Right kidney (tissue), 1 donor: ENCODE measurements around the gene LARGE2.

Source experiments
- DNase-seq: peaks from one replicate; pipeline ENCODE4 v3.0.0-alpha.2; 2016

LARGE2 gene

DNA sequence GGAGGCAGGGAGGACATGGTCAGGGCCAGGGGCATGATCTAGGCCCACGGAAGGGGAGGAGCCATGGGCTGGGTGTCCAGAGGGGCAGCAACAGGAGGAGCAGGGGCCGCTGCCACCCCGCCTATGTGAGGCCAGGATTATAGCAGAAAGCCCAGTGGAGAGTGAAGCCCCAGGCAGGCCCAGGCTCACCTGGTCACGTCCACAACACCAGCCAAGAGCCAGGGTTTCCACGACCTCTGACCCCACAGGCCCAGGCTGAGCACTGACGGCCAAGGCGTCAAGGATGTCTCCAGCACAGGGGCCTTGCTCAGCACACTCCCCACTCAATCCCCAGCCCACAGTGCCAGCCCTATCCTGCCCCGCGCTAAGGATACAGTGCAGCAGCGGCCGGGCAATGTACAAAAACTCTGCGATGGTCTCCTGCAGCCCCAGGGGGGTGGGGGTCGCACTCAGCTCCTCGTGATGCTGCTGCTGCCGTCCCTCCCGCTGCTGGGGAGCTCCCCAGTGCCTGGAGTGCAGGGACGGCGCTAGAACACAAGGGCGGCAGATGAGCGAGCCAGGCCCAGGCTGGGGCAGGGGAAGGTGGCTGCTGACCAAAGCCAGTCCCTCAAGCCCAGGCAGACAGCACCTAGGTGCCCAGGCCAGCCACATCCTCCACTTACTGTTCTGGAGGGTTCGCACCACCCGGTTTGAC, 8.4 kb upstream of the LARGE2 start:
- DNase-seq: no peak

DNA sequence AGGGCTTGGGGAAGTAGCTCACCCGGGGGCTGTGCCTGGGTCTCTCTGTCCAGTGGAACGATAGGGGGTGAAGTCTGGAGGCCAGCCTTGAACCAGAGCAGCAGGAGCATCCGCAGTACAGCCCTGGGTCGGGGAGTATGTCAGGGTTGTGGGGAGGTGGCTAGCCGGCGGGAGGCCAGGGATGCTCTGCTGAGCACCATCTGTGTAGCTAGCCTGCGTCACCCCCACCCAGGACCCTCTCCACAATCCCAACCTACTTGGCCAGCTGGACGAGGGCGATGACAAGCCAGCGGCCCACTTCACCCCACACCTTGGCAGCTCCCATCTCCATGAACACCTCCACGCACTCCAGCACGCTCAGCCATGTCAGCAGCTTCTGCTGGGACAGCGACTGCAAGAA, 7.0 kb upstream of the LARGE2 start:
- no peak for DNase-seq

DNA sequence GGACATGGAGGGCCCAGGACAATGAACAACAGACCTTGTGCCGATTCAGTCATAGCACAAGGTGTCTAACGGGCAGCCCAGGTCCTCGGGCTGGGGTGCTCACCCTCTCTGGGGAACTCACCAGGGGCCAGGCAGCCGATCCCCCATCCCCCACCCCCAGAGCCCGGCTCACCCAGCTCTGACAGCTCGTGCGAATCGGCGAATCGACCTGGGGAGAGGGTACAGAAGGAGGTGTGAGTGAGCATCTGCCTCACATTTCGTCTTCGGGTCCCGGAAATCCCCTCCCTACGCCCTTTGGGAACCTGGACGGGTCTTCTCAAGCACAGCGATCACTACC, 5.2 kb upstream of the LARGE2 start:
- no peak for DNase-seq

DNA sequence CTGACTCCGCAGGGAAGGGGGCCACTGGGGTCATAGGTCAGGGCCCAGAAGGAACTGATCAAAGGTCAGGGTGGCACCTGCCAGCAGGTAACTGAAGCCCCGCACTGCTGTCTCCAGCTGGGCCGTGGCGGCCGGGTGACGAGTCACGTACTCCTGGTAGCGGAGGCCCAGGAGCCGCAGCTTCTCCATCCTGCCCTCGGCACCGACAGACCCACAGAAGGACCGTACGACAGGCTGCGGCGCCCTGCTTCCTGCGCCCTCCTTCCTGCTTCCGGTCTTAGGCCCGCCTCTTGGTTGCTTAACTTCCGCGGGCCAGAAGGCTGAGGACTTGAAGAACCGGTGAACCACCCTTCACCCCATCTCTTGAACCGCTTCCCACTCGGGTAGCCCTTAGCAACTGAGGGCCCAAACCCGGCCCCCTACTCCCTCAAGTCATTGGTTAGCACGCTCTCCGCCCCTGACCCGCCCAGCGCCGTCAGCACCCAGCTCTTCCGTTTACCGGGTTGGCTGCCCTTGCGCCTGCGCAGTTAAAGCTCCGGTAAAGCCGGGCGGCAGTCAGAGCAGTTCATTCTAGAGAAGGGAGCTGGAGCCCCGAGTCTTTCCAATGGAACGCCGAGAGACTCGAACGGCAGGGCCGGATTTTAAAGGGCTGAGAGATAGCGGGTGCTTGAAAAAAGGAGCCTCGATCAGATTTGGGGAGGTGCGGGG, 4.7 kb upstream of the LARGE2 start, which contains the start of gene PEX16:
Gene PEX16 (minus strand): TSS at position 255 of the 708 bp plus-strand sequence. CDS start 66 bp downstream, at position 189.
- peak; percentile 91 for DNase-seq

DNA sequence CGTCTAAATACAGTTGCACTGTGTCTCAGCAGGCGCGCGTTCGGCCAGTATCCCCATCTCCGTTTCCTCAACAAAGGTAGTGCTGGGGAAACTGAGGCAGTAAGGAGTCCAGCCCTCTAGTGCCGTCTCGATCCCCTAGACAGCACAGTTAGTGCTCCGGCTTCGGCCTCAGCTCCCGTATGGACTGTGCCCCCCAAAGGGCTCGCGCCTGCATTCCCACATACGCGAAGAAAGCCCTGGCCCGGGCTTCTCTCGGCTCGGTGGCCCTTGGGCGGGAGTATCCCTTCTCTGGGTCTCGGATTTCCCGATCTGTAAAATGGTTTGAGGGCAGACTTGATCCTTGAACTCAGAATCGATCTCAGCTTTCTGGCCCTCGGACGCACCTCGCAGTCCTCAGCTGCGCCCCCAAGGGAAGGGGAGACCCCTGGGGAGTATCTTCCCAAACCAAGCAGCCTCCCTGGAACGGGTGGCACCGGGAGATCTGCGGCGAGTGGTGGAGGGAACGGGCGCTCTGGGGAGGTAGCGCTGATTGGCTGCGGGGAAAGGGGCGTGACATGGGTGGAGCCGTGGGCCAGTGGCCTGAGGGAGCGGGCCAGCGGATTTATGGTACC, 4.0 kb upstream of the LARGE2 start:
- peak; percentile 67 for DNase-seq

DNA sequence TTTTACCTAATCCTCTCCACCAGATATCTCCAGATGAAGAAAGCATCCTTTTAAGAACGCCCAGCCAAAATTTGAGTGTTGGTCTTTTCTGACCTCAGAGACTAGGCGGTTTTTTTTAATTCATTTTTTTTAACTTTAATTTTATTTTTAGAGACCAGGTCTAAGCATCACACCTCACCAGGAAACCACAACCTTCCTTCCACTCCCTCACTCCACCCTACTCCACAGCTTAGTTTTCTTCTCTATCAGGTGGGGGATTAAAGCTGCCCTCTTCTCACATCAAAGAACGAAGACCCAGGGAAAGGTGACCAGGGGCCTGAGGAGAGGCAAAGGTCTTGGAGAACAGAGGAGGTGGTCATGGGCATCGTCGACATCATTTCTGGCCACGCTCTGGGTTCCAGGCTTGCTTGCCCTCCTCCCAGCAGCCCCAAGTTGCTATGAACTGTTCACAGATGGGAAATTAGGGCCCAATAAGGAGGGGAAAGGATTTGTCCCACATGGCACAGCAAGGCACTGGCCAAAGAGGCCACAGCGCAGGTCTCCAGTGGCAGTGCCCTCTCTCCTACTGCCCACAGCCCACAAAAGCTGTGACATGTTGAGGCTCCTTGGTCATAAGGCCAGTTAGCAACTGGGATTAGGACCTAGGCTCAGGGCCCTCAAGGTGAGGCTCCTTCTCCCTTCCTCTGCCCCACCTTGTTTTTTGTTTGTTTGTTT, 3.3 kb upstream of the LARGE2 start:
- DNase-seq: no peak

DNA sequence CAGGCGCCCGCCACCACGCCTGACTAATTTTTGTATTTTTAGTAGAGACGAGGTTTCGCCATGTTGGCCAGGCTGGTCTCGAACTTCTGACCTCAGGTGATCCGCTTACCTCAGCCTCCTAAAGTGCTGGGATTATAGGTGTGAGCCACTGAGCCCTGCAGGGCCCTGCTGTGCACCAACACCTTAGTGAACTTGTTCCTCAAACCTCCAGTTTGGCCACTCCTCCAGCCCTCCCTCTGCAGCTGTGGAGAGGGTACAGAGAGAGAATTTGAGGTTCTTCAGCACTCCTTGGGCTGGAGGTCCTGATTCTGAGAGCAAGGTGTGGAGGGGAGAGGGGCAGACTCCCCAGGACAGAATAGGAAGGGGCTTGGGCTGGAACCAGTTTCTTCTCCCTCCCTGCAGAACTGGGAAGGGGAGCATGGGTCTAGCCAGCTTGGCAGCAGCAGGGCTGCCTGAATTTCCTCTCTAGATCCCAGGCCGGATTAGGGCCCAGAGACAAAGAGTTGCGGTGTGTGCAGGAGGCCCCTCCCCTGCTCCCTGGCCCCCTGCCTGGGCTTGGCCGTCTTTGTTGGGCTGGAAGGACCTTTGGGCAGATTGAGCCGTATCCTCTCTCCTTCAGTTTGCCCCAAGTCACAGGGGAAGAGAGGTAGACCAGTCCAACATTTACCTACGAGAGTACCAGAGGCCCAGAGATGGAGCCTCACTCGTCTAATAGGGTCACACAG, 2.5 kb upstream of the LARGE2 start:
- no peak for DNase-seq

DNA sequence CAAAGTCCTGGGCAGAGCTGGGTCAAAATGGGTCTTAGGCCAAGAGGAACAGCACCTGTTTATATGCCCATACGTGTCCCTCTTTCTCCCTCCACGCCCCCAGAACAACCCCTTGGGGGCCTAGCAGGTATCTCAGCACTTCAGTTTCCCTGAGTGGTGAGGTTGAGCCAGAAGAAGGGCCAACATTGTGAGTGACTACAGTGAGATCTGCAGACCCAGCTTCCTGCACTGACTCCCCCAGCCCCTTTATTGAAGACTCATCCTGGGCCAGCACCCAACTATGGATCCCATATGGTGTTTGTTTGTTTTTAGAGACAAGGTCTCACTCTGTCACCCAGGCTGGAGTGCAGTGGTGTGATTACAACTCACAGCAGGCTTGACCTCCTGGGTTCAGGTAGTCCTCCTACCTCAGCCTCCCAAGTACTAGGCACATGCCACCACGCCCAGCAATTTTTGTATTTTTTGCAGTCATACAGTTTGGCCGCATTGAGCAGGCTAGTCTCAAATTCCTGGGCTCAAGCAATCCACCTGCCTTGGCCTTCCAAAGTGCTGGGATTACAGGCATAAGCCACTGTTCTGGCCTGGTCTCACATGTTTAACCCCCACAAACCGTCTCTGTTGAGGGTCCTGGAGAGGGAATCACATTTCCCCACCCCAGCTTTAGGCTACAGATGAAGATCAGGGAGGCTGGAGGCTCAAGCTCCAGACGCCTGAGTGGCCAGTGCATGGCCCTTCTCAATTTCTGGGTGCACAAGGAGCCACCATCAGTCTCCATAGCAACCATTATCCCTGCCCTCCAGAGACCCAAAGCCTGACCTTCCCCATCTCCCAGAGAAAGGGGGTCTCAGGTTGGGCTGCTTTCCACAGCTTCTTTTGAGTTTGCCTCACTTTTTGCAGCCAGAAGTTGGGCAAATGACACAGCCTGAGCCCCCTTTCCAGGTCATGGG, 1.7 kb upstream of the LARGE2 start:
- no peak for DNase-seq

DNA sequence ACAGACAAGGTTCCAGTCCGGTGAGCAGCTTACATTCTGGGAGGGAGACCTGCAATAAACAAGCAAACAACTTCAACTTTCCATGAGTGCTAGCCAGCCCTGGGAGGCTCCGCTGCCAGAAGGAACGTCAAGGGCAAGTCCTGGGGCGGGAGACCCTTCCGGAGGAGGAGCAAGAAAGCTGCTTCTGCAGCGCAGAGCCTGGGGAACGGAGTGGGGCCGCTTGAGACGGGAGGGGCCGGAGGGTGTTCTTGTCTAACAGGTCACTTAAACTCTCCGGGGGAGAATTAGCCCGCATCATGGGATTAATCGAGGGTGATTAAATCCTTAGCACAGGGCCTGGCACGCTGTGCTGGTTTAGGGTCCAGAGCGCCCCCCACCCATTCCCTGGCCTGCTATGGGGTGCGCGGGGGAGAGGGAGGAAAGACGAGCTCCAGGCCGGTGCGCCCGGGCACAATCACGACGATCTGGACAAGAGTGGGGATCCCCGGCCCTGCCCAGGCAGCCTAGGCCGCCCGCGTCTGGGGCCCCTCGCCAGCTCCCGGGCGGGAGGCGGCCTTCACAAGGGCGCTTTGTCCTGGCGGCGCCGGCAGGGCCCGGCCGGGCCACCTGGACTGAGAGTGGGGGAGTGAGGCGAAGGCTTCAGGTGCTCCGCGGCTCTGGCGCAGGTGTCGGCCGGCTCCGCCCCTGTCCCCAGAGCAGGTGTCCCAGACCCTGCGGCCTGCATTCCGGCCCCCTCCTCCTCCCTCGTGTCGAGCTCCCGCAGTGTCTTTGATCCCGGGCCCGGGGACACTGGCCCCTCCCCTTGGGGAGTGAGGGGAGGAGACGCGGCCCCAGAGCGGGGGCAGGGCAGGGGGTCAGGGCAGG, 663 bp upstream of the LARGE2 start:
- peak; percentile 84 for DNase-seq

DNA sequence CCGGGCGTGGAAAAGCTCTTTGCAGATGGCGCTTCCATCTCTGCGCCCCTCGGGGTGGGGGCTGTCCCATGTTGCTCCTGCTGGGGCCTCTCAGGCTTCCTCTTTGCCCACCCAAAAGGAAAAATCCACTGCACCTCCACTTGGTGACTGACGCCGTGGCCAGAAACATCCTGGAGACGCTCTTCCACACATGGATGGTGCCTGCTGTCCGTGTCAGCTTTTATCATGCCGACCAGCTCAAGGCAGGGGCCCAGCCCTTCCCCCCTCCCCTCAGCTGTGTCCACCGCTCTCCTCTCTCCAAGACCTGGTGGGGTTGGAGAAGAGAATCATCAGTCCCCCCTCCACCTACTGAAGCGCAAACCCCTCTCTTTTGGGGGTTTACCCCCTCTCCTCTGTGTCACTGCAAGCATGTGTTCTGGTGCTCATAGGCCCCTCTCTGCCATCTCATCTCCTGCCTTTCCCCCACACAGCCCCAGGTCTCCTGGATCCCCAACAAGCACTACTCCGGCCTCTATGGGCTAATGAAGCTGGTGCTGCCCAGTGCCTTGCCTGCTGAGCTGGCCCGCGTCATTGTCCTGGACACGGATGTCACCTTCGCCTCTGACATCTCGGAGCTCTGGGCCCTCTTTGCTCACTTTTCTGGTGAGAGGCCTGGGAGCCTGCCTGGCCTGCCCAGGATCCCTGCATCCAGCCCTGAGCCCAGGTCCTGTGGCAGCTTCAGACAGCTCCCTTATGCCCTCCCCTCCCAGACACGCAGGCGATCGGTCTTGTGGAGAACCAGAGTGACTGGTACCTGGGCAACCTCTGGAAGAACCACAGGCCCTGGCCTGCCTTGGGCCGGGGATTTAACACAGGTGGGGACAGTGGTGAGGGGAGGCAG, 1.8 kb downstream of the LARGE2 start:
- peak; percentile 34 for DNase-seq

DNA sequence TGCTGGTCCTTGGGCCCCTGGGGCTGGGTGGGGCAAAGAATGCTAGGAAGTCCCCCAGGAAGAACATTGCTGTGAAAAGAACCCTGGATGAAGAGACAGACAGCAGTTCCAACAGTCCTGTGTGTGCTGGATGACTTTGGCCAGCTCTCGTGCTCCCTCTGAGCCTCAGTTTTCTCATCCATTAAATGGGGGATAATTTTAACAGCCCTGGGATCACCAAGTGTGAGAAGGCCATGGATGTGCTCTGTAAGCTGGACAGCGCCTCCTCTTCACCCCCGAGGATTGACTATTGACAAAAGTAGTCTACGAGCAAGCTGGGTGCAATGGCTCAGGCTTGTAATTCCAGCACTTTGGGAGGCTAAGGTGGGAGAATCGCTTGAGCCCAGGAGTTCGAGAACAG, 2.5 kb downstream of the LARGE2 start:
- DNase-seq: no peak

DNA sequence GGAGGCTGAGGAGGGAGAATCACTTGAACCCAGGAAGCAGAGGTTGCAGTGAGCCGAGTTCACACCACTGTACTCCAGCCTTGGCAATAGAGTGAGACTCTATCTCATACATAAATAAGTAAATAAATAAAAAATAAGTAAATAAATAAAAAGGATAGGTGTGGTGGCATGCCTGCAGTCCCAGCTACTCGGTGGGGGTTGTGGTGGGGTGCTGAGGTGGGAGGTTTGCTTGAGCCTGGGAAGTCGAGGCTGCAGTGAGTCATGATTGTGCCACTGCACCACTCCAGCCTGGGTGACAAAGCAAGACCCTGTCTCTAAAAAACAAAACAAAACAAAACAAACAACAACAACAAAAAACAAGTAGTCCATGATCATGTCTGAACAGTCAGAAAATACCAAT, 3.1 kb downstream of the LARGE2 start:
- DNase-seq: no peak

DNA sequence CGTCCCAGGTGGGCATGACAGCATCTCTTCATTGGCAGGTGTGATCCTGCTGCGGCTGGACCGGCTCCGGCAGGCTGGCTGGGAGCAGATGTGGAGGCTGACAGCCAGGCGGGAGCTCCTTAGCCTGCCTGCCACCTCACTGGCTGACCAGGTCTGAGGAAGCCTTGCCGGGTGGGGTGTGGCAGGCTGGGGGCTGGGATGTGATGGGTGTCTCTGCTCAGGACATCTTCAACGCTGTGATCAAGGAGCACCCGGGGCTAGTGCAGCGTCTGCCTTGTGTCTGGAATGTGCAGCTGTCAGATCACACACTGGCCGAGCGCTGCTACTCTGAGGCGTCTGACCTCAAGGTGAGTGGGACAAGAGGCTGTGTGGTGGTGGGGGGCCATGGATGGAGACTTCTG, 3.5 kb downstream of the LARGE2 start:
- DNase-seq: no peak

DNA sequence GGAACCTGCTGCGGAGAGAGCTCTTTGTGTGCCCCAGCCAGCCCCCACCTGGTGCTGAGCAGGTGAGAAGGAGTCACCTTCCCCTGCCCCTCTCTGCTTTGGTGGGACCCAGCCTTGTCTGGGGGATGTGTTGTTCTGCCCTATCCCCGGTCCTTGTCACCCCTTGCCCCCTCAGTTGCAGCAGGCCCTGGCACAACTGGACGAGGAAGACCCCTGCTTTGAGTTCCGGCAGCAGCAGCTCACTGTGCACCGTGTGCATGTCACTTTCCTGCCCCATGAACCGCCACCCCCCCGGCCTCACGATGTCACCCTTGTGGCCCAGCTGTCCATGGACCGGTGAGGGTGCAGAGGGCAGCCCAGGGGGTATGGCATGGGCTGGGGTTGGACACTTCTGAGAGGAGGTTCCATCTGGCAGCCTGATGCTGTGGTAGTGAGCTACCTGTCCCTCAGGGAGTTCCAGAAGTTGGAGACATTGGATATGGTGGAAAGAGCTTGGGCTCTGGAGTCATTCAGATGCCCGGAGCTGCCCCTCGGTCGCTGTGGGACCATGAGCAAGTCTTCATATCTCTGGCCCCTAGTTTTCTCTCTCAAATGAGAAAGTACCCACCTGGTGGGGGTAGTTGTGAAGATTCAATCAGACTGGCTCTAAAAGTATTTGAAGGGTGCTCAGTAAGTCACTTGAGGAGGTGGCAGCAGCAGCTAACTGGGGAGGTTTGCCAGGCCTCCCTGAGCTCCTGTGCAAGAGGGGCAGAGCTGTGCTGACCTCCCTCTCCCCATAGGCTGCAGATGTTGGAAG, 4.3 kb downstream of the LARGE2 start:
- DNase-seq: no peak

DNA sequence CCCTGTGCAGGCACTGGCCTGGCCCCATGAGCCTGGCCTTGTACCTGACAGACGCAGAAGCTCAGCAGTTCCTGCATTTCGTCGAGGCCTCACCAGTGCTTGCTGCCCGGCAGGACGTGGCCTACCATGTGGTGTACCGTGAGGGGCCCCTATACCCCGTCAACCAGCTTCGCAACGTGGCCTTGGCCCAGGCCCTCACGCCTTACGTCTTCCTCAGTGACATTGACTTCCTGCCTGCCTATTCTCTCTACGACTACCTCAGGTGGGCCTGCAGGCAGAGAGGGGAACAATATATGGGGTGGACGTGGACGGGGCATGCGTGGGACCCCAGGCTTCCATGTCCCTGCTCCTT, 4.9 kb downstream of the LARGE2 start:
- no peak for DNase-seq

DNA sequence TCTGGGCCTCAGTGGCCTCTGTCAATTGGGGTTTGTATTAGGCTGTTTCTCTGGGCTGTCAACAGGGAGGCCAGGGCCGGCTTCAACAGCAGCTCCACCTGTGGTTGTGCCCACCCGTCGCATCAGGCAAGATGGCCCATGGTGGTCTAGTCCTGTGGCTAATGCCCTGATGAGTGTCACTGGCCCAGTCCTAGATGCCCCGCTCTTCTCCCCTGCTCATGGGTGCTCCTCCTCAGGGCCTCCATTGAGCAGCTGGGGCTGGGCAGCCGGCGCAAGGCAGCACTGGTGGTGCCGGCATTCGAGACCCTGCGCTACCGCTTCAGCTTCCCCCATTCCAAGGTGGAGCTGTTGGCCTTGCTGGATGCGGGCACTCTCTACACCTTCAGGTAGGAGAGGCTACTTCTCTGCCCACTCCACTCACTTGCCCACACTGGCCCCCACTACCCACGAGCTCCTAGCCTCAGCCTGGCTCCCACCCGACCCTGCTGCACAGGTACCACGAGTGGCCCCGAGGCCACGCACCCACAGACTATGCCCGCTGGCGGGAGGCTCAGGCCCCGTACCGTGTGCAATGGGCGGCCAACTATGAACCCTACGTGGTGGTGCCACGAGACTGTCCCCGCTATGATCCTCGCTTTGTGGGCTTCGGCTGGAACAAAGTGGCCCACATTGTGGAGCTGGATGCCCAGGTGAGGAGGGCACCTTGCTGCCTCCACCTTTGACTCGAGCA, 5.4 kb downstream of the LARGE2 start:
- DNase-seq: no peak

DNA sequence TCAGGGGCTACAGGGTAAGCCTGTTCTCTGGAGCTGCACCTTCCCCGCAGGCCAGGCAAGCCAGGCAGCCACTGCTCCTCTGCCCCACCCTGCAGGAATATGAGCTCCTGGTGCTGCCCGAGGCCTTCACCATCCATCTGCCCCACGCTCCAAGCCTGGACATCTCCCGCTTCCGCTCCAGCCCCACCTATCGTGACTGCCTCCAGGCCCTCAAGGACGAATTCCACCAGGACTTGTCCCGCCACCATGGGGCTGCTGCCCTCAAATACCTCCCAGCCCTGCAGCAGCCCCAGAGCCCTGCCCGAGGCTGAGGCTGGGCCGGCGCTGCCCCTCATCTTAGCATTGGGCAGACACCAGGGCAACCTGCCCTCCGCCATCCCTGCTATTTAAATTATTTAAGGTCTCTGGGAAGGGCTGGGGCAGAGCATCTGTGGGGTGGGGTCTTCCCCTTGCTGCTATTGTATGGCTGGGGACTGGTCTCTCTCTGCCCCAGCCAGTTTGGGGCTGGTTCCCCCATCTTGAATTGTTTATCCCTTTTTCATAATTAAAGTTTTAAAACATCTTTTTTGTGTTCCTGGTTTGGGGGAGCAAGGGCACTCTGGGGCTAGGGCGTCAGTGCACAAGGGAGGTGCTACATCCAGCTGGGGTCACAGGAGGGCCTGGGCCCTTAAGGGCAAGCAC, 6.2 kb downstream of the LARGE2 start:
- DNase-seq: no peak
